Activated CD4-positive, CD25-positive, alpha-beta regulatory T cell (primary cell): ENCODE measurements around the gene CBX4.

Experiments
- DNase-seq, 4 experiments: peaks; one replicate each; lab custom pipeline; 2025; lab: John Stamatoyannopoulos, UW

The CBX4 gene

DNA sequence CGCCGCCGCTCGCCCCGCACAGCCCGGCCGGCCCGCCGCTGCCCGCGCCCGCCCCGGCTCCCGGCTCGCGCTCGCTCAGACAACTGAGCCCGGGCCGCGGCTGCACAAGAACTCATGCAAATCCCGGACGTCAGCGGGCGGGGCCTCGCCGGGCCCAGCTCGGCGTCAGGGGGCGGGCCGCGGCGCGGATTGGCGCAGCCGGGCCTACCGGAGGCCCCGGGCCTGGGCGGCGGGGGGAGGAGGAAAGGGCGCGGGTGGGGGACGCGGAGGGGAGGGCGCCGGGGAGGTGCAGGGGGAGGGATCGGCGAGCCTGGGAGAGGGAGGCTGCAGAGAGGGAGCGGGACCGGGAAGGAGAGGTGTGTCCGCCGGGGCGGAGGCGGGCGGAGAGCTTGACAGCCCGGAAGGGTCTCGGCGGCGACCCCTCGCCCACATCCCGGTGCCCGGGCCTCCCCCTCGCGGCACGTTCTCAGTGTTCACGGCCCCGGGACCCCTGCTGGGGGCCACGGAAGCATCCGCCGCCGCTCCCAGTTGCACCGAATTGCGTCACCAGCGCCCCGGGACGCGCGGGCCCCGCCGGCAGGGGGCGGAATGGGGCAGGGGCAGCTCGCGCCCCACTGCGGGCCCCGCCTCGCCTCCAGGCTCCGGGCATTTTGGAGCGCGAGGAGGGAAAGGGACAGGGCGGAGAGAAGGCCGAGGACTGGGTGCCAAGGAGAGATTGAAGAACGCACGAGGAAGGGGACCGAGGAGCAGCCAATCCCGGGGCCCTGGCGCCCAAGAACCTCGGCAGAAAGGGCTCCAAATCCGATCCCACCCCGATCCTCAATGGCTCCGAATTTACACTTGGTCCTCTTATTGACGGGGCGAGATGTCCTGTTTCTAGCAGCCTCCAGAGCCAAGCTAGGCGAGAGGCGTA, at the start of gene CBX4:
Gene CBX4, minus strand, starts transcription at position 85 of the 913 bp plus-strand sequence. CDS start 189 bp downstream, outside the sequence.
- peak; percentile 72 to 90 (median 82) for DNase-seq

DNA sequence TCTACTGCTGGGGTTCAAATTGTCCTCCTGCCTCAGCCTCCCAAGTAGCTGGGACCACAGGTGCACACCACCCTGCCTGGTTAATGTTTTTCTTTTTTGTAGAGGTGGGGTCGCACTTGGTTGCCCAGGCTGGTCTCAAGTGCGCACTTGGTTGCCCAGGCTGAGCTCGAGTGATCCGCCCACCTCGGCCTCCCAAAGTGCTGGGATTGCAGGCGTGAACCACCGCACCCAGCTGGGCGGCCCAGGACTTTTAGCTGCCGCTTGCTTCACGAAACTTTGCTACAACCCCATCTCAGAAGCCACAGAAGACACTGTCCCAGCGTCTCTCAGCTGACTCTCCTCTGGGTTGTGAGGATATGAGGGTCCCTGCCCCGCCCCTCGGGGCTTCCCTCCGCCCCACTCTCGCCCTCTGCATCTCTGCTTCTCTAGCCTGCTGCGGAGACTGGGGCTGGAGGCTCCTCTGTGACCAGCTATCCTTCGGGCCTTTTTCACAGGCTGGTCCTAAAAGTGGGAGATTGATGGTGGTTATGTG, 48.8 kb upstream of the CBX4 start:
- DNase-seq: no peak

DNA sequence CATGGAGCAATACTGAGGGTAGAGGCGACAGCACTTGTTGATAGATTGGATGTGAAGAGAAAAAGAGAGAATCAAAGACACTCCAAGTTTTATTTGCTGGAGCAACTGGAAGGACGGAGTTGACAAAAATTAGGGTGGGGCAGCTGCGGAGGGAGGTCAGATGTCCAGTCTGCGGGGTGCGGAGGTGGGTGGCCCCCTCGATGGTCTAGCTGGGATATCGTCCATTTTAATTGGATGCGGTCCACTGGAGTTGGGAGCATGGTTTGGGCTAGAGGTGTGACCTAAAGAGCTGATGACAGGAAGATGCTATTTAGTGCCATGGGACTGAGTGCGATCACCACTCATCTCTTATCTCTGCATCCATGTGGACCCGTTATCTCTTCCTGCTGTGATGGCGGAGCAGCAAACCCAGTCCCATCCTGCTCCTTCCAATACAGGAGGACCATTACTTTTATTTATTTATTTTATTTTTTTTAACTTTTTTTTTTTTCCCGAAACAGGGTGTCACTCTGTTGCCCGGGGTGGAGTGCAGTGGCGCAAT, 48.3 kb upstream of the CBX4 start:
- DNase-seq: no peak

DNA sequence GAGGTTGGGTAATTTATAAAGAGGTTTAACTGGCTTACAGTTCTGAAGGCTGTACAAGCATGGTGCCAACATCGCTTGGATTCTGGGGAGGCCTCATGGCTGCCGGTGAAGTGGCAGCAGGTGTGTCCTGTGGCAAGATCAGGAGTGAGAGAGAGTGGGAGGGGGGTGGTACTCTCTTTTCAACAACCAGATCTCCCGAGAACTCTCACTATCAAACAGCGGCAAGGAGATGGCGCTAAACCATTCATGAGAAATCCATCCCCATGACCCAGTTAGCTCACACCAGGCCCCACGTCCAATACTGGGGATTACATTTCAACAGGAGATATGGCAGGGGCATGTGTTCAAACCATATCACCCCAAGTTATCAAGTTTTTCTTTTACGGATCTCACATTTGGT, 44.0 kb upstream of the CBX4 start:
- DNase-seq: no peak

DNA sequence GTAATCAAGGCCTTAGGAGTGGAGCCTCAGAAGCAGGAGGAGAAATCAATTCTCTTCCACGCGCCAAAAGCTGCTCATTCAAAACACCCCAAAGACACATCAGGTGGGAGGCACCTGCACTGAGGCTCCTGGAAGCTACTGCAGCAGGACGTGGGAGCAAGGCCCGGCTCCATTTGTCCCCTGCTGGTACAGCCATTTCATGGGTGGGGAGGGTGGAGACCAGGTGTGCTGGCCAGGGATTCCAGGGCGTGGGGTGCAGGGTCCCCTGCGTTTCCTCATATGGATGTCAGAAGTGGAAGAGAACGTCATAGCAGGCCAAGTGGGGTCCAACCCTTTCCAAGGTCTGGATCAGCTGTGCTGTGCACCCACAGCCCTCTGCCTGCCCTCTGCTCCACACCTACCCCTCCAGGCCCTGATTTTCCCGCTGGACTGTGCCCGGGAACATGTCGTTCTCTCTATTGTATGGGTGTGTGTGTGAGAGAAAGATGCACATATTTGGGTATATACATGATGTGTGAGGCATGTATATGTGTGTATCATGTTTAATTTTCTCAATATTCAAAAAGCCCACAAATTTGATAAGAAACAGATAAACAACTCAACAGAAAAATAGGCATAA, 39.2 kb upstream of the CBX4 start:
- no peak for DNase-seq

DNA sequence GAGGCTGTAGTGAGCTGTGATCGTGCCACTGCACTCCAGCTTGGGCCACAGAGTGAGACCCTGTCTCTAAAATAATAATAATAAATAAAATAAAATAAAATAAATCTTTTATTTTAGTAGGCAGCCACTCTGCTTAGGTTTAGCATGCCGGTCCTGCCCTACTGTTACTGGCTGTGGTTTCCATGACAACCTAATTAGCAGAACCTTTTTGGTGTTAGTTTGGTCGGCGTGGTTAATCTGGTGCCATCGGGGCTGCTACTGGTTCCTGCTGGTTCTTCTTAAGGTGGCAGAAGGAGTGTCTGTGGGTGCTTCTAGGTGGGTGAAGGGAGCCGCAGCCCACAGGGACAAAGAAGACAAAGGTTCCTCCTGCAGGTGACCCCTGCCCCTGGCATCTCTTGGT, 37.8 kb upstream of the CBX4 start:
- DNase-seq: no peak

DNA sequence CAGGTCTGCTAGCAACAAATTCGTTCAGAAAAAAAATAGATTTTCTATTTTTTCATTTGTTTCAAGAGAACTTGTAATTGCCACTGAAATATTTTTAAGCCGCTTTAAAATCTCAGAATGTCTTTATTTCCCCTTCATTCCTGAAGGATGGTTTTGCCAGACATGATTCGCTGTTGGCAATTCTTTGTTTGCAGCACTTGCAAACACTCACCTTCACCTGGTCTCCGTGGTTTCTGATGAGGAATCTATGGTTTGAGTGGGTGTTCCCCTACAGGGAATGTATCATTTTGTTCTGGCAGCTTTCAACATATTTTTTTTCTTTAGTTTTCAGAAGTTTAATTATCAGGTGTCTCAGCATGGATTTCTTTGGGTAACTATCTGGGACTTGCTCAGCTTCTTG, 36.3 kb upstream of the CBX4 start:
- no peak for DNase-seq

DNA sequence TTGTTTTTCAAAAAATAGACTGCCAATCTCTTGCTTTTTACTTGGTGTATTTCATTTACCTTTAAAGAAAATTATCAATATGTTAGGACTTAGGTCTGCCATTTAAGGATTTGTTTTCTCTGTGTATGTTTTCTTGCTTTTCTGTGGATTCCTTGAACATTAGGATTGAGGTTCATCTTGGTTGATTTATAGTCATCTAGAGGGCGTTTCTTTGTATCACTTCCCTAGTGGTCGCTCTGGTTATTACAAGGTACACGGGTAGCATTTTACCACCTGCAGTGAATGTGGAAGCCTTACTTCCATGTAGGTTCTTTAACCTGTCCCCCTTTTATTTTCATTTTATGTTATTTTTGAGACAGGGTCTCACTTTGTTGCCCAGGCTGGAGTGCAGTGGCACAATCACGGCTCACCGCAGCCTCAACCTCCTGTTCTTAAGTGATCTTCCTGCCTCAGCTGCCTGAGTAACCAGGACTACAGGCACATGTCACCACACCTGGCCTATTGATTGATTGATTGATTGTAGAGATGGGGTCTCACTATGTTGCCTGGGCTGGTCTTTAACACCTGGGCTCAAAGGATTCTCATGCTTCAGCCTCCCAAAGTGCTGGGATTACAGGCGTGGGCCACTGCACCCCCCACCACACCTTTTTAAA, 35.2 kb upstream of the CBX4 start:
- no peak for DNase-seq

DNA sequence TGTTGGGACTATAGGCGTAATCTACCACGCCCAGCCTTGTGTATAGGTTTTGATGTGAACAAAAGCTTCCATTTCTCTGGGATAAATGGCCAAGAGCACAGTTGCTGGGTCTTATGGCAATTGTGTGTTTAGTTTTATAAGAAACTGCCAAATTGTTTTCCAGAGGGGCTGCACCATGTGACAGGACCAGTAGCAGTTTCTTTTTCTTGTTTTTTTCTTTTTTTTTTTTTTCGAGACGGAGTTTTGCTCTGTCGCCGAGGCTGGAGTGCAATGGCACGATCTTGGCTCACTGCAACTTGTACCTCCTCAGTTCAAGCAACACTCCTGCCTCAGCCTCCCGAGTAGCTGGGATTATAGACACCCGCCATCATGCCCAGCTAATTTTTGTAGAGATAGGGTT, 34.3 kb upstream of the CBX4 start:
- no peak for DNase-seq

DNA sequence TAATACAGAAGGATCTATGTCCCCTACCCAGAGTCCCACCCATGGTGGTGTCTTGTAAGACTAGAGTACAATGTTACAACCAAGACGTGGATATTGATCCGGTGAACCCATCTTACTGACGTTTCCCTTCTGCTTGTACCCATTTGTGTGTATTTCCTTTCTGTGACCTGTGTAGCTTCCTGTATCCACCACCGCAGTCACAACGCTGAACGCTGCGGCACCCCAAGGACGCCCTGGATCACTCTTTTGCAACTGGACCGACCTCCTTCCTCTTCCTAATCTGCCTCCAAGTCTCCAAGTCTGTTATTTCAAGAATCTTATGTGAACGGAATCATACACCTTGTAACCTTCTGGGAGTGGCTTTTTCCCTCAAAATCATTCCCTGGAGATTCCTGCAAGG, 33.5 kb upstream of the CBX4 start:
- DNase-seq: no peak

DNA sequence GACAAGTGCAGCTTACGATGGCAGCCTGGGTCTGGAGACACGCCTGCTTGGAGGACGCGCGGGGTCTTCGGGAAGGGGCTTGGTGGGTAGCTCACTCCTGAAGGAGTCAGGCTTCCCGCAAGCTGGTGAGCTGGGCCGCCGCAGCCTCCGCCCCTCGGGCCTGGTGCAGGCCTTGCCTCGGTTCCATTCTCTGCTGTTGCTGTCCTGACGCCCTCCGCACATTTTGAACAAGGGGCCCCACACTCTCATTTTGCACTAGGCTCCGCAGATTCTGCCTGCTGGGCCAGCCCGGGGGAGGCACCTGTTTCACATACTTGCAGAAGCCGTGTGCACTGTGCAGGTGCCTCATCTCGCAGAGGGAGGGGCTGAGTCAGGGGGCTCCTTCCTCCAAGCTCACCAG, 31.9 kb upstream of the CBX4 start:
- no peak for DNase-seq

DNA sequence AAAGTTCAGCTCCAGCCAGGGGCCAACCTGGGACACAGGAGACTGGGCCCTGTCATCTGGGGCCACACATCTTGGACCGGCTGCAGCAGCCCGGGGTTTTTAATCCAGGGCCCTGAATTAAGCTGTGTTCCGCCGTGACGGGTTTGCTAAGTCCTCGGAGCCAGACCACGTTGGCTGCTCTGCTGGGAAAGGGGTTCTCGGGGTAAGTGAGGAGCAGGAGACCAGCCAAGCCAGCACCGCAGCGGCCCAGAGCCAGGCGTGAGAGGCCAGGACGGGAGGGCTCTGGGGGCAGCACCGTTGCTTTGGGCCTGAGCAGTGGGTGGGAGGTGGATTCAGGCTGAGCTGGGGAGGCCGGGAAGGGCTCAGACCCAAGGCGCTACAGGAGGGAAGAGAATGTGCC, 31.3 kb upstream of the CBX4 start:
- no peak for DNase-seq

DNA sequence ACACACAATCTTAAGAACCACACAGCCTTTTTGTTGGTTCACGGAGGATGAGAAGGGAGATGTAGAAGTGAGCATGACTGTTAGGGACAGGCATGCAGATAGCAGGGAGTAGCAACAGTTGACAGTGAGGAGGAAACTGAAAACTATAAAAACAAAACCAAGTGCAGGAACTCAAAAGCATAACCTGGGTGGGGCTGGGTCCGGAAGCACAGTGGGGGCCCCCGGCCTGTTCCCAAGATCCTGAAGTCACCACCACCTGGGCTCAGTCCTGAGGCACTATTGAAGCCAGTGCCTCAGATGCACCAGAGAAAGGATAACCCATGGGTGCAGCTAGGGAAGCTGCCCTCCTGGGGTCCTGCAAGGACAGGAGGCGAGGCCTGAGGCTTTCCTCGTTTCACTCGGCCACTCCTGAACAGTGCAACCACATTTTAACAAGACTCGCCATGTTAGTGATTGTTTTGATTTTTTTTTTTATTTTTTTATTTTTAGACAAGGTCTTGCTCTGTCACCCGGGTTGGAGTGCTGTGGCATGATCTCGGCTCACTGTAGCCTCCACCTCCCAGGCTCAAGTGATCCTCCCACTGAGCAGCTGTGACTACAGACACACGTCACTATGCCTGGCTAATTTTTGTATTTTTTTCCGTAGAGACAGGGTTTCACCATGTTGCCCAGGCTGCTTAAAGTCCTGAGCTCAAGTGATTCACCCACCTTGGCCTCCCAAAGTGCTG, 27.7 kb upstream of the CBX4 start:
- DNase-seq: no peak

DNA sequence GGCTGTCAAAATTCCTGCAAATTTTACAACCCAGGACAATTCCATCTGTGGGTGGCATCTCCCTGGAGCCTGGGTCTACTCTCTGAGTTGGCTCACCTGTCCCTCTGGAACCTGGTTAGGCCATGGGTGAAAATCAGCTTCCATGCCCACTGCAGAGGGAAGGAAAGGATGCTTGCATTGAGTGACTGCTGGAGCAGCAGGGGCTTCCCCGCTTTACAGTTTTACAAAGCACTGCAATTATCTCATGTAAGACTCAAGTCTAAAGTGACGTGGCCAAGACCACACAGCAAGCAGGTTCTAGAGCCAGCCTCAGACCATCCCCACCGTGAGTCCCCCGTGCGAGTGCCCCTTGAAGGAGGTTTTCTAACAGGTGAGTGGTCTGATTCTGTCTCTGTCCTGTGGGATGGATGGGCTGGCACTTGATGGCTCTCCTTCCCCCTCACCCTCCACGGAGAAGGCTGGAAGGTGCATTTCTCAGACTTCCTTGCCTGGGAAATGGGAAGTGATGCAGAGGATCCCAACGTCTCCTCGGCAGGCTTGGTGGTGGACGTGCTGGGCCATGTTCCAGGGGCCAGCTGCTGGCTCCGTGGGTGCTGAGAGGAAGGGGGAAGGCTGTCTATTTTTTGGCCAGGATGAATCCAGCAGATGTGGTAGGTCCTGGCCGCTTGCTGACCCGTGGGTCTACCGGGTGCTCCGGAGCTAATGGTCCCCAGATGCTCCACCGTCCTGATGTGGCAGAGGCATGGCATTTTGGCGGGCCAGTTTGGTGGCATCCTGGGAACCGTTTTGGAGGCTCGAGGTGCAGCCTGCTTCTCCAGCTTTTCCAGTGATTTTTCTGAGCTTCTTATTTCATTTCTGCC, 26.3 kb upstream of the CBX4 start:
- DNase-seq: no peak

DNA sequence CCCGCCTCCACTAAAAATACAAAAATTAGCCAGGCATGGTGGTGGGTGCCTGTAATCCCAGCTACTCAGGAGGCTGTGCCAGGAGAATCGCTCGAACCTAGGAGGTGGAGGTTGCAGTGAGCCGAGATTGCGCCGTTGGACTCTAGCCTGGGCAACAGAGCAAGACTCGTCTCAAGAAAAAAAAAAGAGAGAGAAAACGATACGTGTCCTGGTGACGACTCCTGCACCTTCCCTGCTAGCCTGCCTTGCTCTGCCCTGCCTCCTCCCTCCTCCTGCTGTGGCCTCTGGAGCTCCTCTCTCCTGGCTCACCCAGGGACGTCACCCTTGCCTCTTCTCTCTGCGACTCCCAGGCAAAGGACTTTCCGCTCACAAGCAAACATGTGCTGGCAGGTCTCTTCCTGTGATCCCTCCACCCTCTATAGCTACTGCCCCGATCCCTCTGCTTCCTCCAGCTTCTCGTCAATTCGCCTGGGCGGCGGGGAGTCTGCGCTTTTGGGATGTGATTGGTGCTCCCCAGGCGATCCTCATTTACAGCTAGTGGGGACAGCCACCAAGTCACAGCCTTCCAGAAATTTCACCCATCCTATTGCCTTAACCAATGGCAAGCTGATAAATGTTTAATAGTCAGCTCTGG, 25.5 kb upstream of the CBX4 start:
- DNase-seq: no peak

DNA sequence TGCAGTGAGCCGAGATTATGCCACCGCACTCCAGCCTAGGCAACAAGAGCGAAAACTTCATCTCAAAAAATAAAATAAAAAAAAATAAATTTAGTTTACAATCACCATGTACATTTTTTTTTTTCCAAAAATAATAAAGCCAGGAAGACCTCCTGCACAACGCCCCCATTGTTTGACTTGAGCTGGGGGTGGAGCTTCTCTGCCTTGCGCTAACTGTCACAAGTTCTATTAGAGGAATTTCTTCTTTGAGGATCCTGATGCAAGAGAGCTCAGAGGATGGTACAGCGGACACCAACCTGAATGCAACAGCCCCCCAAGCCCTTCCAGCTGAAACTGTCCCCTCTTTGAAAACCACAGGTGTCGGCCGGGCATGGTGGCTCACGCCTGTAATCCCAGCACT, 24.9 kb upstream of the CBX4 start:
- DNase-seq: no peak

DNA sequence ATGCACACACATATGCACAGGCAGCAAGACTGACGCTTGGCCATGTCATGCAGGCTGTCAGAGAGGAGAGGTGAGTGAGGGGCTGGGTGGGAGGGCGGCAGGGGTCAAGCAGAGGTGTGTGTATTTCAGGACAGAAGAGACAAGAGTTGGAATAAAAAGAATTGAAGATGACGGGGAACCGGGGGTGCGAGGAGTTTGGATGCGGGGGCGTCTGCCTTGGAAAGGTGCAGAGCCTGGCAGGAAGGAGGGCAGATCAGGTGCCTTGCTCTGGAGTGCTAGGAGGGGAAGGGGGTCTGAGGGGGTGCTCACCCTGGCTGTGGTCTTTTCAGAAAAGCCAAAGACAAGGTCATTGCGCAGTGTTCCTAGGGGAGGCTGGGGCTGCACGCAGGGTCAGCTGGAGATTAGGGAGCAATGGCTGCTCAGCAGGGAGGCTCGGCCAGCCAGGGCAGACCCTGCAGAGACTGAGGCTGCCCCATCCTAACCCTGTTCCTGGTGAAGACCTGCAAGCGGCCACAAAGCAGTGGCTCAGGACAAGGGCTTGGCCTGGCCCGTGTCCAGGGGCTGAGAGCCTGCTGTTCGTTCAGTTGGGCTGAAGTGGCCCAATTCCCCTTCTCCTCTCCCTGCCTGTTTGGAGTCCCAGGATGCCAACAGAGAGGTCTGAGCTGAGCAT, 23.7 kb upstream of the CBX4 start:
- no peak for DNase-seq

DNA sequence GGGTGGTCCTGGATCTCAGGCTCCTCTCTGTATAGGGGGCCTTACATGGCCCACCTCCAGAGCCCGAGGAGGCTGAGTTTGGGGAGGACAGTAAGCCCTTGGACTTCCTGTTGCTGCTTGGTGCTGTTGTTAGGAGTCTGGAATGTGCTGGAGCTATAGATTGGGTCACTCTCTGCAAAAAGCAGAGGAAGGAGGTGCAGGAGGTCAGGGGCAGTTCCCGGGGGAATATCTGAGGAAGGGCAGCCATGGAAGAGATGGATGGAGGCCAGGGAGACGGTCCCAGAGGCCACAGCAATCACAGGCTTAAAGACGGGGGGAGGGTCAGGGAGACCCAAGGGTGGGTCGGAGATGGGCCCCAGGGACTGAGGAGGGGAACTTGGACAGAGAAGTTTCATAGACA, 23.0 kb upstream of the CBX4 start:
- no peak for DNase-seq

DNA sequence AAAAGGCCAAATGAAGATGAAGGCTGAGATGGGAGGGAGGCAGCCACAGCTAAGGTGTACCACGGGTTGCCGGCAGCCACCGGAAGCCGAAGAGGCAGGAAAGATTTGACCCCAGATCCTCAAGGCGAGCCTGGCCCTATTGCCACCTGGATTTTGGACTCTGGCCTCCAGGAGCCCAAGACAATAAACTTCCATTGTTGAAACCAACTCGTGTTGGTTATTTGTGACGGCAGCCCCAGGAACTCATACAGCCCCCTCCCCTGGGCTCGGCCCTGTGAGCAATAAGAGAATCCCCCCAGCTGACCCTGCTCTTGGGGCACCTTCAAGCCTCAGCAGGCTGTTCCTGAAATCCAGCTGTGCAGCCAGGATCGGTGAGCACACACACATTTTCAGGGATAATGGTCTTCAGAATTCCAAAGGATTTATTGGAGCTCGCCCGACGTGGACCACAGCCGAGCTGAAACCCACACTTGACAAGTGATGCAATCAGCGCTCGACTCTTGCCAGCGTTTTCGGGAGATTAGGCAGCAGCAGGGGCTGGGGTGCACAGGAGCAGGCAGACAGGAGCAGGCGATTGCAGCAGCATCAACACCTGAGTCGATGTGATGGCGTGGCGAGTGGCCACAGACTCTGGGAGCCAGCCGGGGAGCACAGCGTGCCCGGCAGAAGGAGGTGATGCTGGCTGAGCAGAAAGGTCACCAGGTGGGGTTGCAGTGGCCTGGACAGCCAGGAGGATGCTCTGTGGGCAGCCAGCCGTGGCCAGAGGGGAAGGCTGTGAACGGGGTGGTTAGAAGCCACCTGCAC, 22.4 kb upstream of the CBX4 start:
- no peak for DNase-seq
